Panc1 (cell line): Measurements from ENCODE around the gene RPS3. TPM values are rescaled to one million over a fixed set of nuclear protein-coding genes. Genes with fewer than 3 reads are reported as not detected.

ENCODE experiments used
- ATAC-seq: fragments of 200-7000 bp; cut with Tn5 transposase; 2 replicates; pipeline ENCODE4 v1.9.1; 2020; ENCODE audit warnings: mild to moderate bottlenecking, moderate library complexity
- BruUV-seq: library from RNA; stranded (reverse); fragments of 400-500 nt; replicated peaks from 2 replicates; lab custom pipeline; 2021; lab: Mats Ljungman, UMichigan
- CTCF ChIA-PET: fragments of 300-600 bp; sonication (Branson Sonifier 250); formaldehyde crosslinking; loops from one replicate; lab custom pipeline; 2022; ENCODE audit warnings: antibody characterized with exemption; lab: Charles Lee
- POLR2A ChIA-PET: fragments of 300-600 bp; sonication (Branson Sonifier 250); formaldehyde crosslinking; loops from one replicate; lab custom pipeline; 2022; ENCODE audit warnings: antibody characterized with exemption; lab: Charles Lee
- DNase-seq: peaks from one replicate; pipeline ENCODE4 v3.0.0-alpha.2; 2010; ENCODE audit warnings: low read depth, low spot score
- H3K27ac ChIP-seq: 2 replicates; pipeline ENCODE4 v1.5.1; 2011; ENCODE audit warnings: mild to moderate bottlenecking, low read length, inconsistent platforms
- H3K27me3 ChIP-seq: fragments of 200-500 bp; sonication (Bioruptor generic); 2 replicates; pipeline ENCODE4 v1.6.0; 2014; ENCODE audit warnings: low read length, inconsistent platforms; ENCODE audit not compliant: control insufficient read depth, insufficient read depth
- H3K36me3 ChIP-seq: fragments of 200-500 bp; sonication (Bioruptor generic); 2 replicates; pipeline ENCODE4 v1.5.1; 2014; ENCODE audit warnings: inconsistent platforms, mild to moderate bottlenecking, low read length, moderate library complexity; ENCODE audit not compliant: control insufficient read depth, insufficient read depth
- H3K4me1 ChIP-seq: 2 replicates; pipeline ENCODE4 v1.5.1; 2011; ENCODE audit warnings: inconsistent platforms, mild to moderate bottlenecking, low read length, moderate library complexity; ENCODE audit not compliant: control insufficient read depth, insufficient read depth
- H3K4me3 ChIP-seq, 2 experiments: 2 replicates each; pipeline ENCODE4 v1.5.1; 2011 to 2012; ENCODE audit warnings: low read depth in 2 of 2, low read length in 2 of 2, mild to moderate bottlenecking in 2 of 2, inconsistent platforms in 1 of 2, moderate library complexity in 1 of 2
- H3K9me3 ChIP-seq: fragments of 200-500 bp; sonication (Bioruptor generic); 2 replicates; pipeline ENCODE4 v1.5.1; 2014; ENCODE audit warnings: low read depth, mild to moderate bottlenecking, inconsistent platforms, low read length, moderate library complexity; ENCODE audit not compliant: control insufficient read depth, insufficient read depth
- CTCF ChIP-seq: fragments of 450-650 bp; IDR thresholded peaks from 2 replicates; pipeline ENCODE4 v1.5.1; 2017; ENCODE audit warnings: mild to moderate bottlenecking
- POLR2AphosphoS5 ChIP-seq: IDR thresholded peaks from 2 replicates; pipeline ENCODE4 v1.6.1; 2012; ENCODE audit warnings: mild to moderate bottlenecking, low read depth, low read length, moderate library complexity
- SIN3A ChIP-seq: IDR thresholded peaks from 2 replicates; pipeline ENCODE4 v1.6.1; 2012; ENCODE audit warnings: low read depth, mild to moderate bottlenecking, low read length, moderate library complexity, borderline replicate concordance; ENCODE audit not compliant: insufficient read depth
- TCF7L2 ChIP-seq: IDR thresholded peaks from 2 replicates; pipeline ENCODE4 v1.6.1; 2011; ENCODE audit warnings: mild to moderate bottlenecking, low read depth, low read length, inconsistent platforms
- in situ Hi-C: cut with HindIII; loops from 2 replicates; pipeline ENCODE4 v1.10.0; 2016; ENCODE audit warnings: low sequenced_read_pairs, low pct_unique_long_range_greater_than_20kb
- intact Hi-C: fragments of 100-400 bp; cut with micrococcal nuclease; formaldehyde crosslinking; loops from one replicate; pipeline ENCODE4 v1.10.0; 2022; ENCODE audit not compliant: unreplicated experiment
- total RNA-seq: library from RNA; stranded (reverse); gene quantifications from one replicate; pipeline ENCODE4 v1.2.1, GENCODE V29; 2021; ENCODE audit not compliant: unreplicated experiment
- TF ChIP-seq, protein P1 (sequence below), 2 experiments: IDR thresholded peaks; 2 replicates each; pipeline ENCODE4 v1.6.1; 2011 to 2012; ENCODE audit warnings: low read depth in 2 of 2, control low read depth in 1 of 2, low read length in 1 of 2, mild to moderate bottlenecking in 1 of 2, moderate library complexity in 1 of 2; ENCODE audit not compliant: insufficient read depth in 1 of 2

RPS3 gene
- total RNA-seq, 1 experiment from 2014 or later = 2,945 TPM

- Histone ChIP-seq H3K36me3 (no peaks in the 10 kb centered on the region), H3K4me3 (no peak overlapping the region), H3K27ac (peak overlapping the region; percentile 55; the same call in 1 of the 2 replicates), H3K4me1 (peaks cover 18% of the 10 kb centered on the region), H3K27me3 (no peaks in the 10 kb centered on the region), H3K9me3 (no peaks in the 10 kb centered on the region)
- TF ChIP-seq SIN3A (no peak), POLR2AphosphoS5 (no peak), TCF7L2 (no peak), CTCF (no peak)
- TF ChIP-seq, protein P1, sequence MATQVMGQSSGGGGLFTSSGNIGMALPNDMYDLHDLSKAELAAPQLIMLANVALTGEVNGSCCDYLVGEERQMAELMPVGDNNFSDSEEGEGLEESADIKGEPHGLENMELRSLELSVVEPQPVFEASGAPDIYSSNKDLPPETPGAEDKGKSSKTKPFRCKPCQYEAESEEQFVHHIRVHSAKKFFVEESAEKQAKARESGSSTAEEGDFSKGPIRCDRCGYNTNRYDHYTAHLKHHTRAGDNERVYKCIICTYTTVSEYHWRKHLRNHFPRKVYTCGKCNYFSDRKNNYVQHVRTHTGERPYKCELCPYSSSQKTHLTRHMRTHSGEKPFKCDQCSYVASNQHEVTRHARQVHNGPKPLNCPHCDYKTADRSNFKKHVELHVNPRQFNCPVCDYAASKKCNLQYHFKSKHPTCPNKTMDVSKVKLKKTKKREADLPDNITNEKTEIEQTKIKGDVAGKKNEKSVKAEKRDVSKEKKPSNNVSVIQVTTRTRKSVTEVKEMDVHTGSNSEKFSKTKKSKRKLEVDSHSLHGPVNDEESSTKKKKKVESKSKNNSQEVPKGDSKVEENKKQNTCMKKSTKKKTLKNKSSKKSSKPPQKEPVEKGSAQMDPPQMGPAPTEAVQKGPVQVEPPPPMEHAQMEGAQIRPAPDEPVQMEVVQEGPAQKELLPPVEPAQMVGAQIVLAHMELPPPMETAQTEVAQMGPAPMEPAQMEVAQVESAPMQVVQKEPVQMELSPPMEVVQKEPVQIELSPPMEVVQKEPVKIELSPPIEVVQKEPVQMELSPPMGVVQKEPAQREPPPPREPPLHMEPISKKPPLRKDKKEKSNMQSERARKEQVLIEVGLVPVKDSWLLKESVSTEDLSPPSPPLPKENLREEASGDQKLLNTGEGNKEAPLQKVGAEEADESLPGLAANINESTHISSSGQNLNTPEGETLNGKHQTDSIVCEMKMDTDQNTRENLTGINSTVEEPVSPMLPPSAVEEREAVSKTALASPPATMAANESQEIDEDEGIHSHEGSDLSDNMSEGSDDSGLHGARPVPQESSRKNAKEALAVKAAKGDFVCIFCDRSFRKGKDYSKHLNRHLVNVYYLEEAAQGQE (IDR thresholded peaks at IDR 0.05; ENCODE audit: insufficient read depth in 1 of 2, low read depth in 2 of 2, low read length in 1 of 2) = no peak
- BruUV-seq = no TSS peak
- ChIA-PET POLR2A (interaction anchor here (0.6 kb wide), 1 partner anchor 658 kb away, joined by 3 read pairs; no protein-coding TSS in a partner anchor), CTCF (interaction anchor here (0.6 kb wide), 1 partner anchor 31 kb away, joined by 3 read pairs; no protein-coding TSS in a partner anchor)
- DNase-seq = no peak
- ATAC-seq = peak; percentile 22; the same call in 1 of the 2 replicates
- intact Hi-C loops (no loop called here), in situ Hi-C loops (no loop called here)
These were observed 23.2 kb downstream of the RPS3 start for GRCh38 chr11:75422248-75423231.

DNA sequence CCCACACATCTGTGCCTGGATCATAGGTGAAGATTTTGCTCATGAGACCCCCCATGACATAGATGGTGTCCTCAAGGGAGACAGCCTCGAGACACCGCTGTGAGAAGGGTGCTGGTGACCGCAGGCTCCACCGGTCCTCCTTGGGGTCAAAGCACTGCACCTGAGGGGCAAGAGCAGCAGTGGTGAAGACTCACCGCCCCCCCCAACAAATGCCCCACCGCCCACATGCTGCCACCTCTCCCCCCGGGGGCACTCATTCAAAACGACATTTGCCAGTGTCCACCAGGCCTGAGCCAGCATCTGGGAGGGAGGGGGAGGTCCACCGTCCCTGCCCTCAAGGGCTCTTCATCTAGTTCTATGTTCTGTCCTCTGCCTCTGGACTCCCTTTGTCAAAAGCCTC is 24.4 kb downstream of the RPS3 start:
- ChIA-PET POLR2A (interaction anchor here (0.6 kb wide), 1 partner anchor 657 kb away, joined by 3 read pairs; no protein-coding TSS in a partner anchor), CTCF (interaction anchor here (2.6 kb wide), 1 partner anchor 35 kb away, joined by 8 read pairs; no protein-coding TSS in a partner anchor)
- Histone ChIP-seq H3K9me3 (no peaks in the 10 kb centered on the region), H3K27ac (no peak overlapping the region), H3K27me3 (no peaks in the 10 kb centered on the region), H3K4me3 (no peak overlapping the region), H3K4me1 (peaks cover 23% of the 10 kb centered on the region), H3K36me3 (no peaks in the 10 kb centered on the region)
- BruUV-seq = no TSS peak
- TF ChIP-seq SIN3A = no peak
- no peak for TF ChIP-seq CTCF
- TF ChIP-seq POLR2AphosphoS5 = no peak
- TF ChIP-seq, protein P1 (IDR thresholded peaks at IDR 0.05; ENCODE audit: insufficient read depth in 1 of 2, low read depth in 2 of 2, low read length in 1 of 2) = no peak
- no peak for TF ChIP-seq TCF7L2
- intact Hi-C loops = loop anchor here (2.0 kb wide), 1 partner anchor 35 kb away; no protein-coding TSS in a partner anchor
- in situ Hi-C loops = no loop called here
- no peak for ATAC-seq
- DNase-seq = no peak
